ENCODE results near the gene ATG4D. TPM values are rescaled to one million over a fixed set of nuclear protein-coding genes. Genes with fewer than 3 reads are reported as not detected.
A peak's percentile ranks its signal among the peaks of the same experiment; 100 is the strongest.
"Not testable (repeated sequence)": the region's sequence is repeated elsewhere in the genome, so short reads cannot be mapped to it uniquely, and the experiment has no call there.

Gene ATG4D
- polyA plus RNA-seq, 1 of the 3 experiments (the other 2 are of a cell fraction), result 22.6 TPM

GRCh38 chr19:10568826-10569651, 25.3 kb downstream of the ATG4D start, which contains the start of gene CDKN2D (continued):
- TF ChIP-seq NFIC (IDR thresholded peaks at IDR 0.05; ENCODE audit: borderline replicate concordance) (no peak), IRF3 (IDR thresholded peaks at IDR 0.05; ENCODE audit: low read depth, low read length) (no peak; the same call in none of the 2 replicates), FOXM1 (IDR thresholded peaks at IDR 0.05; ENCODE audit: low read depth) (peak; percentile 99), NRF1 (IDR thresholded peaks at IDR 0.05; ENCODE audit: low read depth, low read length) (peak; percentile 83), YY1 (IDR thresholded peaks at IDR 0.05; ENCODE audit: low read depth) (peak; percentile 62; the same call in 1 of the 2 replicates), POLR2AphosphoS5 (IDR thresholded peaks at IDR 0.05; ENCODE audit: low read depth, low read length) (no peak; the same call in 1 of the 2 replicates), GABPA (IDR thresholded peaks at IDR 0.05; ENCODE audit: low read depth) (no peak), ZBTB33 (IDR thresholded peaks at IDR 0.05; ENCODE audit: borderline replicate concordance, low read depth) (no peak), FOXJ3 (CRISPR knock-in tag; IDR thresholded peaks at IDR 0.05) (no peak), MAX (IDR thresholded peaks at IDR 0.05; ENCODE audit: low read depth) (peak; percentile 92), MEF2A (IDR thresholded peaks at IDR 0.05; ENCODE audit: borderline replicate concordance, low read depth) (no peak), RCOR1 (IDR thresholded peaks at IDR 0.05; ENCODE audit: low read length) (no peak), RFX5 (IDR thresholded peaks at IDR 0.05; ENCODE audit: low read length) (peak; percentile 99), ELF1 (IDR thresholded peaks at IDR 0.05) (no peak), TCF12 (IDR thresholded peaks at IDR 0.05) (no peak), EZH2phosphoT487 (IDR thresholded peaks at IDR 0.05; ENCODE audit: borderline replicate concordance, low read depth) (no peak), USF2 (IDR thresholded peaks at IDR 0.05; ENCODE audit: borderline replicate concordance, low read depth, low read length) (no peak), FOSL2 (IDR thresholded peaks at IDR 0.05; ENCODE audit: borderline replicate concordance, low read depth) (no peak), GATA2 (CRISPR knock-in tag; IDR thresholded peaks at IDR 0.05) (no peak), TEAD4 (IDR thresholded peaks at IDR 0.05; ENCODE audit: borderline replicate concordance, insufficient read depth) (no peak), MXI1 (IDR thresholded peaks at IDR 0.05; ENCODE audit: low read depth, low read length) (peak; percentile 75), EP300 (IDR thresholded peaks at IDR 0.05; ENCODE audit: borderline replicate concordance in 1 of 2, low read depth in 1 of 2, low read length in 1 of 2) (0 out of 4 replicates have a peak, but pooled peaks of 1 of the 2 experiments have one; percentile 12), TAF1 (IDR thresholded peaks at IDR 0.05; ENCODE audit: borderline replicate concordance, low read depth, low read length) (no peak; the same call in 1 of the 2 replicates), CHD2 (IDR thresholded peaks at IDR 0.05; ENCODE audit: low read length, partially characterized antibody) (peak; percentile 86), SMC3 (IDR thresholded peaks at IDR 0.05; ENCODE audit: low read depth, low read length) (no peak)

GRCh38 chr19:10573793-10574192, 30.1 kb downstream of the ATG4D start:
- H3K9me3 ChIP-seq; H2AFZ ChIP-seq (ENCODE audit: low read depth); H4K20me1 ChIP-seq (ENCODE audit: insufficient read depth); DNase-seq; H3K27ac ChIP-seq (ENCODE audit: low read depth in 2 of 2, low read length in 1 of 2); H3K4me3 ChIP-seq (ENCODE audit: low read depth in 2 of 2, low read length in 1 of 2); H3K9ac ChIP-seq; H3F3A ChIP-seq (replicated peaks; ENCODE audit: insufficient read depth); H3K4me1 ChIP-seq (ENCODE audit: control insufficient read depth in 1 of 2, insufficient read depth in 2 of 2, low read depth in 1 of 2, low read length in 1 of 2); H3K4me2 ChIP-seq; H3K36me3 ChIP-seq (replicated peaks in 1 of 2; ENCODE audit: control insufficient read depth in 1 of 2, insufficient read depth in 2 of 2, low read length in 1 of 2); H3K27me3 ChIP-seq (ENCODE audit: insufficient read depth); H3K79me2 ChIP-seq (ENCODE audit: insufficient read depth); H3K9me2 ChIP-seq; POLR2A ChIA-PET: not testable (repeated sequence)
- WGBS (ENCODE audit: low lambda C conversion rate), result 82% methylated on average over 6 of the region's 6 CpGs
- CTCF ChIA-PET, result interaction anchor here (1.1 to 7.6 kb wide), 7 partner anchors 7 to 126 kb away, joined by 3 to 46 read pairs (median 8); no protein-coding TSS in a partner anchor

All from SK-N-SH (cell line).